Activated CD8-positive, alpha-beta memory T cell treated with anti-CD3 and anti-CD28 coated beads, Interleukin-2, amount 50 U/mL, for 4 hours (primary cell): ENCODE measurements around the gene TICAM2.

Experiments
- DNase-seq: peaks from one replicate; pipeline ENCODE4 v3.0.0-alpha.2; 2020

Gene TICAM2

GRCh38 chr5:115605436-115605835, 3.2 kb upstream of the TICAM2 start:
- DNase-seq = no peak

- no peak for DNase-seq
These were observed 379 bp upstream of the TICAM2 start for GRCh38 chr5:115602591-115603125.

- no peak for DNase-seq
These were observed 1.5 kb downstream of the TICAM2 start for GRCh38 chr5:115600766-115601165.

- DNase-seq = no peak
These were observed 2.4 kb downstream of the TICAM2 start for GRCh38 chr5:115599924-115600323.

- DNase-seq = no peak
These were observed 2.8 kb downstream of the TICAM2 start for GRCh38 chr5:115599502-115599901.

- DNase-seq = no peak
These were observed 7.9 kb downstream of the TICAM2 start for GRCh38 chr5:115594128-115595047.

GRCh38 chr5:115589043-115589442, 13.2 kb downstream of the TICAM2 start:
- DNase-seq = no peak

GRCh38 chr5:115588640-115589039, 13.6 kb downstream of the TICAM2 start:
- DNase-seq = no peak

GRCh38 chr5:115586525-115587146, 15.6 kb downstream of the TICAM2 start:
- no peak for DNase-seq

- DNase-seq = no peak
These were observed 17.0 kb downstream of the TICAM2 start for GRCh38 chr5:115585265-115585664.

- DNase-seq = no peak
These were observed 17.8 kb downstream of the TICAM2 start for GRCh38 chr5:115584501-115584900.

- DNase-seq = no peak
These were observed 18.8 kb downstream of the TICAM2 start for GRCh38 chr5:115583474-115583873.

GRCh38 chr5:115580941-115581340, 21.3 kb downstream of the TICAM2 start:
- DNase-seq = no peak

GRCh38 chr5:115579747-115580173, 22.5 kb downstream of the TICAM2 start:
- DNase-seq = no peak

GRCh38 chr5:115579216-115579615, 23.1 kb downstream of the TICAM2 start:
- no peak for DNase-seq

- no peak for DNase-seq
These were observed 23.6 kb downstream of the TICAM2 start for GRCh38 chr5:115578657-115579056.

GRCh38 chr5:115577741-115578140, 24.5 kb downstream of the TICAM2 start:
- no peak for DNase-seq

- DNase-seq = no peak
These were observed 24.9 kb downstream of the TICAM2 start for GRCh38 chr5:115577329-115577728.

GRCh38 chr5:115575167-115576070, 26.9 kb downstream of the TICAM2 start:
- DNase-seq = no peak

- no peak for DNase-seq
These were observed 29.1 kb downstream of the TICAM2 start for GRCh38 chr5:115573133-115573532.

GRCh38 chr5:115571441-115571878, 30.8 kb downstream of the TICAM2 start:
- no peak for DNase-seq

- no peak for DNase-seq
These were observed 33.6 kb downstream of the TICAM2 start for GRCh38 chr5:115568668-115569067.

GRCh38 chr5:115565233-115565632, 37.0 kb downstream of the TICAM2 start:
- no peak for DNase-seq
